OCI-LY1 (cell line): ENCODE measurements around the gene SNX24.

Experiments used
- CTCF ChIP-seq: fragments of 200-600 bp; sonication (generic), shearing (Covaris generic); IDR thresholded peaks from 2 replicates; pipeline ENCODE4 v1.5.1; 2017; ENCODE audit warnings: mild to moderate bottlenecking, antibody characterized with exemption, low read length, moderate library complexity, mixed read lengths
- EZH2 ChIP-seq: fragments of 200-600 bp; sonication (generic), shearing (Covaris generic); IDR thresholded peaks from 2 replicates; pipeline ENCODE4 v1.8.0; 2017; ENCODE audit warnings: borderline replicate concordance, mixed run types, mild to moderate bottlenecking, antibody characterized with exemption, low read length, moderate library complexity, mixed read lengths

GRCh38 chr5:122921826-122922225, 76.4 kb downstream of the SNX24 start:
- TF ChIP-seq CTCF (no peak), EZH2 (no peak)
